Mesothelial cell of epicardium (in vitro differentiated cells): ENCODE measurements around the gene SOWAHA. TPM values are rescaled to one million over a fixed set of nuclear protein-coding genes. Genes with fewer than 3 reads are reported as not detected.

Source experiments
- DNase-seq, 2 experiments: peaks; one replicate each; pipeline ENCODE4 v3.0.0; 2021; ENCODE audit warnings: low spot score in 2 of 2; ENCODE audit not compliant: unreplicated experiment in 2 of 2
- H3K27ac Mint-ChIP-seq: 2 replicates; pipeline ENCODE4 v1.8.0; 2021; ENCODE audit warnings: mixed read lengths
- H3K27me3 Mint-ChIP-seq: 2 replicates; pipeline ENCODE4 v1.8.0; 2021; ENCODE audit warnings: low read depth, mixed read lengths
- H3K36me3 Mint-ChIP-seq: 2 replicates; pipeline ENCODE4 v1.8.0; 2021; ENCODE audit warnings: mixed read lengths
- H3K4me1 Mint-ChIP-seq: 2 replicates; pipeline ENCODE4 v1.8.0; 2021; ENCODE audit warnings: mixed read lengths
- H3K4me3 Mint-ChIP-seq: 2 replicates; pipeline ENCODE4 v1.8.0; 2021; ENCODE audit warnings: mild to moderate bottlenecking, moderate library complexity, mixed read lengths
- H3K9me3 Mint-ChIP-seq: 2 replicates; pipeline ENCODE4 v1.8.0; 2021; ENCODE audit warnings: mixed read lengths
- CTCF ChIP-seq: fragments of 200-600 bp; sonication (generic); IDR thresholded peaks from one replicate; pipeline ENCODE4 v1.5.0; 2021; ENCODE audit warnings: antibody characterized with exemption; ENCODE audit not compliant: unreplicated experiment
- total RNA-seq: library from RNA; stranded (reverse); gene quantifications from 3 replicates; pipeline ENCODE4 v1.2.1, GENCODE V29; 2021

The SOWAHA gene
- total RNA-seq, 1 donor from 2014 or later: 0.67 TPM

- TF ChIP-seq CTCF: no peak
- H3K4me1 Mint-ChIP-seq: peaks cover 28% of the 10 kb centered on the region
- H3K9me3 Mint-ChIP-seq: no peaks in the 10 kb centered on the region
- peaks cover 8% of the 10 kb centered on the region for H3K27me3 Mint-ChIP-seq
- no peak overlapping the region for H3K4me3 Mint-ChIP-seq
- H3K27ac Mint-ChIP-seq: no peak overlapping the region
- DNase-seq: no peak
- H3K36me3 Mint-ChIP-seq: no peaks in the 10 kb centered on the region
Measured at GRCh38 chr5:132778856-132779255, 34.2 kb upstream of the SOWAHA start.

GRCh38 chr5:132779961-132780360 is 33.1 kb upstream of the SOWAHA start:
- no peak for DNase-seq
- no peaks in the 10 kb centered on the region for H3K36me3 Mint-ChIP-seq
- no peak for TF ChIP-seq CTCF
- no peak overlapping the region for H3K4me3 Mint-ChIP-seq
- H3K27ac Mint-ChIP-seq: no peak overlapping the region
- H3K27me3 Mint-ChIP-seq: peaks cover 8% of the 10 kb centered on the region
- no peaks in the 10 kb centered on the region for H3K9me3 Mint-ChIP-seq
- H3K4me1 Mint-ChIP-seq: peaks cover 17% of the 10 kb centered on the region

- Mint-ChIP-seq H3K27me3 (peaks cover 8% of the 10 kb centered on the region), H3K4me3 (no peak overlapping the region), H3K27ac (no peak overlapping the region), H3K9me3 (no peaks in the 10 kb centered on the region), H3K36me3 (no peaks in the 10 kb centered on the region), H3K4me1 (peaks cover 10% of the 10 kb centered on the region)
- no peak for TF ChIP-seq CTCF
- no peak for DNase-seq
Measured at GRCh38 chr5:132780577-132780976, 32.5 kb upstream of the SOWAHA start.

- peaks cover 8% of the 10 kb centered on the region for H3K27me3 Mint-ChIP-seq
- TF ChIP-seq CTCF: no peak
- no peaks in the 10 kb centered on the region for H3K36me3 Mint-ChIP-seq
- no peak overlapping the region for H3K4me3 Mint-ChIP-seq
- H3K27ac Mint-ChIP-seq: no peak overlapping the region
- no peak for DNase-seq
- peaks cover 6% of the 10 kb centered on the region for H3K4me1 Mint-ChIP-seq
- peaks cover 4% of the 10 kb centered on the region for H3K9me3 Mint-ChIP-seq
Measured at GRCh38 chr5:132781029-132781428, 32.1 kb upstream of the SOWAHA start.

- H3K27ac Mint-ChIP-seq: no peak overlapping the region
- DNase-seq: no peak
- H3K36me3 Mint-ChIP-seq: no peaks in the 10 kb centered on the region
- peaks cover 4% of the 10 kb centered on the region for H3K4me1 Mint-ChIP-seq
- TF ChIP-seq CTCF: no peak
- H3K4me3 Mint-ChIP-seq: no peak overlapping the region
- peaks cover 6% of the 10 kb centered on the region for H3K9me3 Mint-ChIP-seq
- H3K27me3 Mint-ChIP-seq: peaks cover 8% of the 10 kb centered on the region
Measured at GRCh38 chr5:132782101-132782500, 31.0 kb upstream of the SOWAHA start.

GRCh38 chr5:132785365-132785764 is 27.7 kb upstream of the SOWAHA start:
- Mint-ChIP-seq H3K27ac (no peak overlapping the region), H3K4me1 (peaks cover 9% of the 10 kb centered on the region), H3K4me3 (no peak overlapping the region), H3K27me3 (peaks cover 2% of the 10 kb centered on the region), H3K36me3 (no peaks in the 10 kb centered on the region), H3K9me3 (peaks cover 6% of the 10 kb centered on the region)
- DNase-seq: no peak
- TF ChIP-seq CTCF: no peak
